MCF 10A (cell line): ENCODE measurements around the gene HEPHL1. TPM values are rescaled to one million over a fixed set of nuclear protein-coding genes. Genes with fewer than 3 reads are reported as not detected.

Experiments used
- BruUV-seq: library from RNA; stranded (reverse); fragments of 400-500 nt; replicated peaks from 2 replicates; lab custom pipeline; 2021; lab: Mats Ljungman, UMichigan
- CTCF ChIA-PET: fragments of 300-600 bp; sonication (Branson Sonifier 250); formaldehyde crosslinking; extraction: SDS; loops from one replicate; lab custom pipeline; 2021; ENCODE audit warnings: antibody characterized with exemption, inconsistent platforms; lab: Yijun Ruan, JAX
- POLR2A ChIA-PET: fragments of 300-600, 350-650 bp; sonication (Branson Sonifier 250); formaldehyde crosslinking; extraction: SDS; loops from one replicate; lab custom pipeline; 2020; ENCODE audit warnings: antibody characterized with exemption, inconsistent platforms; lab: Yijun Ruan, JAX
- DNase-seq: peaks from one replicate; pipeline ENCODE4 v3.0.0-alpha.2; 2018; ENCODE audit not compliant: unreplicated experiment
- H3K27ac Mint-ChIP-seq: one replicate; pipeline ENCODE4 v1.8.0; 2022; ENCODE audit warnings: mild to moderate bottlenecking, low read depth, mixed read lengths; ENCODE audit not compliant: unreplicated experiment
- H3K27me3 Mint-ChIP-seq: one replicate; pipeline ENCODE4 v1.8.0; 2022; ENCODE audit warnings: mixed read lengths; ENCODE audit not compliant: insufficient read depth, unreplicated experiment
- H3K36me3 Mint-ChIP-seq: one replicate; pipeline ENCODE4 v1.8.0; 2022; ENCODE audit warnings: mild to moderate bottlenecking, moderate library complexity, mixed read lengths; ENCODE audit not compliant: insufficient read depth, unreplicated experiment
- H3K4me1 Mint-ChIP-seq: one replicate; pipeline ENCODE4 v1.8.0; 2022; ENCODE audit warnings: mixed read lengths; ENCODE audit not compliant: insufficient read depth, unreplicated experiment
- H3K4me3 Mint-ChIP-seq: one replicate; pipeline ENCODE4 v1.8.0; 2022; ENCODE audit warnings: mild to moderate bottlenecking, moderate library complexity, mixed read lengths; ENCODE audit not compliant: unreplicated experiment
- H3K9me3 Mint-ChIP-seq: one replicate; pipeline ENCODE4 v1.8.0; 2022; ENCODE audit warnings: mixed read lengths; ENCODE audit not compliant: unreplicated experiment
- intact Hi-C: fragments of 100-400 bp; cut with micrococcal nuclease; formaldehyde crosslinking; loops from 2 replicates; pipeline ENCODE4 v1.14.1; 2022
- total RNA-seq: library from RNA; stranded (reverse); gene quantifications from 2 replicates; pipeline ENCODE4 v1.2.3, GENCODE V29; 2022
- TF ChIP-seq, protein P1 (sequence below): fragments of 200-600 bp; IDR thresholded peaks from one replicate; pipeline ENCODE4 v1.8.0; 2022; ENCODE audit warnings: antibody characterized with exemption, mild to moderate bottlenecking; ENCODE audit not compliant: unreplicated experiment

Gene HEPHL1
- total RNA-seq, 1 experiment from 2014 or later = not detected

DNA sequence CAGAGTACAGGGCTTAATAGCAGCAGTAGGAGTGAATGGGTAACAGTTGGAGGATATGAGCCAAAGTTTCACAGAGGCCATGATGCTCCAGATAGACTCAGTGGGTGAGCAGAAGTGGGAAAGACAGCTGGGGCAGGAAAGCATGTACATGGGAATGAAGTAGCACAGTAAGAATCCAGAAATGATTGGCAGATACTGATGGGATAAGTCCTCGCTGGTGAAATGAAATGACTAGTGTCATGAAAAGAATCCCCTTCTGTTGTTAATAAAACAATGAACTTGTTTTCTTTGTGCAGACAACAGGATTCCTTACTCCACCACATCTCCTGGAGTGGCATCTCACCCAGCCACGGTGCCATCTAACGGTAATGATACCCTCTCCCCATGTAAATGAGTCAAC is 90.1 kb downstream of the HEPHL1 start:
- POLR2A ChIA-PET = interaction anchor here (0.6 to 1.6 kb wide), 2 partner anchors 18 to 20 kb away, joined by 3 to 6 read pairs; no protein-coding TSS in a partner anchor
- intact Hi-C loops = no loop called here
- H3K27ac Mint-ChIP-seq = no peak overlapping the region
- no TSS peak for BruUV-seq
- CTCF ChIA-PET = interaction anchor here (0.7 to 4.1 kb wide), 5 partner anchors 61 to 215 kb away, joined by 3 to 21 read pairs (median 7); no protein-coding TSS in a partner anchor
- peaks cover 22% of the 10 kb centered on the region for H3K4me1 Mint-ChIP-seq
- TF ChIP-seq, protein P1, sequence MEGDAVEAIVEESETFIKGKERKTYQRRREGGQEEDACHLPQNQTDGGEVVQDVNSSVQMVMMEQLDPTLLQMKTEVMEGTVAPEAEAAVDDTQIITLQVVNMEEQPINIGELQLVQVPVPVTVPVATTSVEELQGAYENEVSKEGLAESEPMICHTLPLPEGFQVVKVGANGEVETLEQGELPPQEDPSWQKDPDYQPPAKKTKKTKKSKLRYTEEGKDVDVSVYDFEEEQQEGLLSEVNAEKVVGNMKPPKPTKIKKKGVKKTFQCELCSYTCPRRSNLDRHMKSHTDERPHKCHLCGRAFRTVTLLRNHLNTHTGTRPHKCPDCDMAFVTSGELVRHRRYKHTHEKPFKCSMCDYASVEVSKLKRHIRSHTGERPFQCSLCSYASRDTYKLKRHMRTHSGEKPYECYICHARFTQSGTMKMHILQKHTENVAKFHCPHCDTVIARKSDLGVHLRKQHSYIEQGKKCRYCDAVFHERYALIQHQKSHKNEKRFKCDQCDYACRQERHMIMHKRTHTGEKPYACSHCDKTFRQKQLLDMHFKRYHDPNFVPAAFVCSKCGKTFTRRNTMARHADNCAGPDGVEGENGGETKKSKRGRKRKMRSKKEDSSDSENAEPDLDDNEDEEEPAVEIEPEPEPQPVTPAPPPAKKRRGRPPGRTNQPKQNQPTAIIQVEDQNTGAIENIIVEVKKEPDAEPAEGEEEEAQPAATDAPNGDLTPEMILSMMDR = no peak
- no peaks in the 10 kb centered on the region for H3K36me3 Mint-ChIP-seq
- no peak for DNase-seq
- H3K4me3 Mint-ChIP-seq = no peak overlapping the region
- H3K27me3 Mint-ChIP-seq = no peaks in the 10 kb centered on the region
- peaks cover 15% of the 10 kb centered on the region for H3K9me3 Mint-ChIP-seq

DNA sequence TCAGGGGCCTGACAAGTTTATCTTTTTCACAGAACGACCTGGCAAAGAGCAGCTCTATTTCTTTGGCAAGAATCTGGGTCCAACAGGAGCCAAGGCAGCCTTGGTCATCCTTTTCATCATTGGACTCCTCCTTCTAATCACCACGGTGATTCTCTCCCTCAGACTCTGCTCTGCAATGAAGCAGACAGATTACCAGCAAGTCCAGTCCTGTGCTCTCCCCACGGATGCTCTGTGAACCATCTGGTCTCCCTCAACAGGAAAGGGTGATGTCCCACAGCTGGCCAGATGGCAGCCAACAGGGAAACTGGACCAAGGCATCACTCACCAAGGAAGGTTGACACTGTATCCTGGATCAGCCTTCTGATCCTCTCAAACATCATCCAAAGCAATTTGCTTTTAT is 90.5 kb downstream of the HEPHL1 start:
- no peaks in the 10 kb centered on the region for H3K36me3 Mint-ChIP-seq
- peaks cover 26% of the 10 kb centered on the region for H3K4me1 Mint-ChIP-seq
- no peak overlapping the region for H3K27ac Mint-ChIP-seq
- no peak overlapping the region for H3K4me3 Mint-ChIP-seq
- intact Hi-C loops = no loop called here
- ChIA-PET POLR2A (interaction anchor here (0.7 to 2.1 kb wide), 5 partner anchors 17 to 718 kb away, joined by 3 to 30 read pairs (median 4); partner anchors contain the start of gene PANX1), CTCF (interaction anchor here (0.7 to 4.1 kb wide), 5 partner anchors 18 to 216 kb away, joined by 3 to 21 read pairs (median 9); no protein-coding TSS in a partner anchor)
- BruUV-seq = no TSS peak
- no peak for DNase-seq
- TF ChIP-seq, protein P1 = no peak
- peaks cover 15% of the 10 kb centered on the region for H3K9me3 Mint-ChIP-seq
- no peaks in the 10 kb centered on the region for H3K27me3 Mint-ChIP-seq

DNA sequence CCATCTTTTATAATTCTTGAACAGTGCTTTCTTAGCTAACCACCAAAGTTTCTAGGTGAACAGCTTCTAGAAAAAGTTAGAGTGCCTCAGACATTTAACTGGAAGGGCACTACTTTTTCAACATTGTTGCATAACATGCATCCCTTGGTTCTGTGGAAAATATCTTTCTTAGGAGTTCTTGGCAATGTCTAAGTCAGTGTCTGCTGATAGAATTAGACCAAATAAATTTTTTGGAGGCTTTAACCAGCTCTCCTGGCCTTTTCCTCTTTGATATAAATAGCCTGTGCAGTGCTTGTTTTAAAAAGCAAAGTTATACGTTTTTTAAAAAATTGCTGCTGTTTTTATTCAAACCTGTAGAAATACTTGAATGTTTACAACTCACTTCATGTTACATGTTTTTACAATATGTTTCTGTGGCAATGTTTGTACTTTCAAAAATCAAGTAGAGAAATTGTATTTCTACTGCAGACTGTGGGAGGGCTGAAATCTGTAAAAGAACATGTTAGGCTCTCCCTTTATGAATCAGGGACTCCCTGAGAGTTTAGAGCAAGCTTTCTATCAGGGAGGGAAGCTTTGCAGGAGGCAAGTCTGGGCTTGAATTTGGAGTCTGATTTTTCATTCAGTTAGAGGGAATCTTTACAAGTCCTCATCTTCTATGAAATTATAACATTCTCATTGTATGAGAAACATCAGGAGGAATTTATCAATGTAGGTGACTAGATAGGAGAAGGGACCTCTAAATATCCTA is 91.2 kb downstream of the HEPHL1 start:
- no peak overlapping the region for H3K4me3 Mint-ChIP-seq
- POLR2A ChIA-PET = interaction anchor here (0.7 to 2.1 kb wide), 8 partner anchors 16 to 1022 kb away, joined by 3 to 30 read pairs (median 4); partner anchors contain the start of gene PANX1
- H3K27me3 Mint-ChIP-seq = no peaks in the 10 kb centered on the region
- H3K36me3 Mint-ChIP-seq = no peaks in the 10 kb centered on the region
- BruUV-seq = no TSS peak
- intact Hi-C loops = no loop called here
- H3K9me3 Mint-ChIP-seq = peaks cover 15% of the 10 kb centered on the region
- peaks cover 33% of the 10 kb centered on the region for H3K4me1 Mint-ChIP-seq
- peak; percentile 40 for DNase-seq
- TF ChIP-seq, protein P1 = no peak
- CTCF ChIA-PET = interaction anchor here (0.7 to 4.1 kb wide), 7 partner anchors 15 to 217 kb away, joined by 3 to 21 read pairs (median 8); no protein-coding TSS in a partner anchor
- peak overlapping the region; percentile 57 for H3K27ac Mint-ChIP-seq

DNA sequence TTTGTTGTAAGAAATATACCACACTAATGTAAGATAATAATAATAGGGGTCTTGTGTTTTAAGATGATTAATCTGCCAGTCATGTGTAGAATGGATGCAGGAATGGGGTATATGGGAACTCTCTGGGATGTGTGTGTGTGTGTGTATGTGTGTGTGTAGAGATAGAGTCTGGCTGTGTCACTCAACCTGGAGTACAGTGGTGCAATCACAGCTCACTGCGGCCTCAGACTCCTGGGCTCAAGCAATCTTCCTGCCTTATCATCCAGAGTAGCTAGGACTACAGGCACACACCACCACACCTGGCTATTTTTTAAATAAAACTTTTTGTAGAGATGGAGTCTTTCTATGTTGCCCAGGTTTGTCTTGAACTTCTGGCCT is 96.0 kb downstream of the HEPHL1 start:
- TF ChIP-seq, protein P1 = no peak
- intact Hi-C loops = no loop called here
- H3K9me3 Mint-ChIP-seq = peaks cover 15% of the 10 kb centered on the region
- ChIA-PET POLR2A (interaction anchor here (4.4 kb wide), 1 partner anchor 12 kb away, joined by 27 read pairs; the partner anchor contains the start of gene PANX1), CTCF (interaction anchor here (1.1 to 1.9 kb wide), 3 partner anchors 12 to 222 kb away, joined by 3 to 8 read pairs (median 6); partner anchors contain the start of gene PANX1)
- no peaks in the 10 kb centered on the region for H3K36me3 Mint-ChIP-seq
- H3K4me3 Mint-ChIP-seq = no peak overlapping the region
- no TSS peak for BruUV-seq
- H3K27ac Mint-ChIP-seq = no peak overlapping the region
- no peak for DNase-seq
- peaks cover 40% of the 10 kb centered on the region for H3K4me1 Mint-ChIP-seq
- H3K27me3 Mint-ChIP-seq = no peaks in the 10 kb centered on the region
